Muscle of back (tissue), 11 donors: ENCODE results near the gene SLC66A3. TPM values are rescaled to one million over a fixed set of nuclear protein-coding genes. Genes with fewer than 3 reads are reported as not detected.

Experiments
- DNase-seq, 3 donors: peaks; one replicate each; pipeline versions ENCODE4 v3.0.0 to v3.0.0-alpha.2; 2013
- polyA plus RNA-seq, 10 donors: library from polyadenylated mRNA; unstranded; fragments of 120-200 nt; gene quantifications; one replicate each; pipeline ENCODE4 v1.2.1, GENCODE V29; 2013; ENCODE audit not compliant: insufficient read length in 10 of 10

SLC66A3 gene
- polyA plus RNA-seq, 10 donors: 9.6 to 16.1 (median 14.8) TPM

DNA sequence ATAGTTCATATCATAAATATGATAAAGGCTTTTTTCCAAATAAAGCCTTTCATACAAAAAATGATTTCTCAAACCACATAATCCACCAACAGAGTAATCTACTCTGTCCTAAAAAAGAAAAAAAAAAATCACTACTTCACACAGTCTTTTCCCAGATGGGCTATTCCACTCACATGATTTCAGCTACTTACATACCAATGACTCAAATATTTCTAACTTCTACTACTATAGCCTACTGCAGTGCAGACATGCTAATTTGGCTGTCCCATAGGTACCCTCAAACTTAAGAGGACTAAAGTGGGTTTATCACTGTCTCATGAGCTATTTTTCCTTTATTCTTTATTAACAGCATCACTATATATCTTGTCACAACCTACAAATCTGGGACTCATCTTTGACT is 57.4 kb downstream of the SLC66A3 start:
- DNase-seq: no peak

GRCh38 chr2:11213090-11213638 is 57.9 kb downstream of the SLC66A3 start:
- DNase-seq: peak in 1 of 3 donors; percentile 7

DNA sequence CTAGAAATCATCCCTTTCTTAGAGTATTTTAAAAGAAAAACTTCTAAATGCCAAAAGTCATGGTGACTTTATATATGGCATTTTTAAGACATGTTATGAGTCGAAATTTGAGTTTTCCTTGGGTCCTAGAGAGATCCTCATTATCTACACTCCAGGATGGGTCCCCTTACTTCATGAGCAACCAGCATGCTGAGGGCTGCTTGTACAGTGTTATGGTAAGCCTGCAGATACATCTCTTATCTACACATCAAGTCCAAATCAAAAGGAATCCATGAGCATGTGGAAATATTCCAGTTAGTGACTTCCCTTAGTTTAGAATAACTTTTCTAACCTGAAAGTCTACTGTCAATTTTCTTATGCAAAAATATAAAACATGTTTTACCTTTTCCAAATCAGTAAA is 58.7 kb downstream of the SLC66A3 start:
- DNase-seq: no peak

DNA sequence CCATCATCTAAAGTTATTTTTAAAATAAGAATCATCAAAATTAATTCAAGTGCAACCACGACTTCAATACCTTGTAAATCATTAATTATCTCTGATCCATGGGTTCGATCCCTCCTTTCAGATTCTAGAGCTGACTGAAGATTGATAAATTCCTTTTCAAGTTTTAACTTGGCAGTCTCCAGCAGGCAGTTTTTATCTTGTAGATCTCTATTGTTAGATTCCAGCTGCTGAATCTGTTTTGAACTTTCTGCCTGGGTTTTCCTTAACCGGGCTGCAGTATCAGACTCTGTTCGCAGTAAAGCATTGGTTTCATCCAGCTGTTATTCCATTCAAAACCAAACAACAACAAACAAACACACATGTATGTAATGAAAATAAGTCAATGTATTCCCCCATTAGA is 59.5 kb downstream of the SLC66A3 start:
- DNase-seq: no peak

DNA sequence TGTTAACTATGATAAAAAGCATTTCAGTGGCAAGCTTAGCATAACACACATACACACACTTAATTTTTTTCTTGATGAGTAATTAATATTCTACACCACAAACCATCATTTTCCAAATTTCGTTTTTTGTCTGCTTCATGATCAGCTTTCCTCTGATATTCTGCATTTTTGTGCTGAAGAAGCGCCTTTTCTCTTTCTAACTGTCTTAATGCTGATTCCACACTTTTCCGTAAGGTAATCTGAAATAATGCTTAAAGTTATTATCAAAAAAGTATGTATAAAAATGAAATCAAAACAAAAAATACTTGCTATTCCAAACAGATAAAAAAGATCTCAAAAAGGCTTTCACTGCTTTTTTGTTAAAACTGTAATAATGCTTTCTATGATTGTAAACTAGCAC is 60.1 kb downstream of the SLC66A3 start:
- DNase-seq: no peak

- DNase-seq: no peak
These were observed 65.2 kb downstream of the SLC66A3 start for GRCh38 chr2:11220445-11220844.

- no peak for DNase-seq
These were observed 67.6 kb downstream of the SLC66A3 start for GRCh38 chr2:11222845-11223244.

DNA sequence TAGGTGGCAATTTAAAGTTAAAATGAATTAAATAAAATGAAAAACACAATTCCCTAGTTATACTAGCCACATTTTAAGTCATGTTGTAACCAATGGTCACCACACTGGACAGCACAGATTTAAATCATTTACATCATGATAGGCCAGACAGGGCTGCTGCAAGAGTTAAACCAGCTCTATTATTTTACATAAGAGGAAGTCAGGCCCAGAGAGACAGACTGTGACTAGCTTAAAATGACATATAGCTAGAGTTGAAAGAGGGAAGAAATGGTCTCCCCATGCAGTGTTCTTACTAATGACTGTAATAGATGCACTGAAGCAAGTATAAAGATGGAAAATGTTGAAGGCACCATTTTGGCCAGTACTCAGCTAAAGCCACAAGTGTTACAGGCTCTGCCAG is 69.6 kb downstream of the SLC66A3 start:
- DNase-seq: no peak

GRCh38 chr2:11227595-11227994 is 72.3 kb downstream of the SLC66A3 start:
- no peak for DNase-seq

Other genes starting within 250 kb of the SLC66A3 start
- gene KCNF1, start 243.5 kb upstream of the SLC66A3 start, polyA plus RNA-seq: 1 to 10 TPM; 2.8 to 4.5 (median 3.5) TPM
- 10 to 100 TPM; 38.1 to 72.6 (median 46.9) TPM for gene ROCK2, start 189.2 kb downstream of the SLC66A3 start, polyA plus RNA-seq